Astrocyte (in vitro differentiated cells and primary cell): ENCODE measurements around the gene ZRANB2.

Experiments used
- EZH2 ChIP-seq: IDR thresholded peaks from 2 replicates; pipeline ENCODE4 v1.6.1; 2012; ENCODE audit warnings: mild to moderate bottlenecking, low read length, inconsistent platforms; ENCODE audit not compliant: insufficient read depth
- TF ChIP-seq, protein P1 (sequence below): IDR thresholded peaks from 2 replicates; pipeline ENCODE4 v1.5.1; 2011; ENCODE audit warnings: low read depth, mild to moderate bottlenecking, inconsistent platforms, low read length, moderate library complexity; ENCODE audit not compliant: insufficient read depth

DNA sequence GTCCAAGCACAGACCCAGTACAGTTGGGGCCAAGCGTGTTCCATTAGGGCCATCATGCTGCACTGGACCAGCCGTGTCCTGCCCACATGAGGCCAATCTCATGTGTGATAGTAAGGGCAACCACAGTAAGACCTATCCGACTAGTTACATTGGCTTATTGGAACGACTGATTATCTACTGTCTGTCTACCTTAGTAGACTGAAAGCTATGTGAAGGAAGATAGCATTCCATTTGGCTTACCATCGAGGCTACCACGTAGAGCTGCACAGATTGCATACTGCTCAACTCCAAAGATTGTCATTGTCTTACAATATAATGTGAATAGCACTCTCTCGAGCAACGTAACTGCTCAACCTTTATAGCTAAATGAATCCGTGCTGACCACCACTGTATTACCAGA, 43.8 kb downstream of the ZRANB2 start:
- TF ChIP-seq, protein P1, sequence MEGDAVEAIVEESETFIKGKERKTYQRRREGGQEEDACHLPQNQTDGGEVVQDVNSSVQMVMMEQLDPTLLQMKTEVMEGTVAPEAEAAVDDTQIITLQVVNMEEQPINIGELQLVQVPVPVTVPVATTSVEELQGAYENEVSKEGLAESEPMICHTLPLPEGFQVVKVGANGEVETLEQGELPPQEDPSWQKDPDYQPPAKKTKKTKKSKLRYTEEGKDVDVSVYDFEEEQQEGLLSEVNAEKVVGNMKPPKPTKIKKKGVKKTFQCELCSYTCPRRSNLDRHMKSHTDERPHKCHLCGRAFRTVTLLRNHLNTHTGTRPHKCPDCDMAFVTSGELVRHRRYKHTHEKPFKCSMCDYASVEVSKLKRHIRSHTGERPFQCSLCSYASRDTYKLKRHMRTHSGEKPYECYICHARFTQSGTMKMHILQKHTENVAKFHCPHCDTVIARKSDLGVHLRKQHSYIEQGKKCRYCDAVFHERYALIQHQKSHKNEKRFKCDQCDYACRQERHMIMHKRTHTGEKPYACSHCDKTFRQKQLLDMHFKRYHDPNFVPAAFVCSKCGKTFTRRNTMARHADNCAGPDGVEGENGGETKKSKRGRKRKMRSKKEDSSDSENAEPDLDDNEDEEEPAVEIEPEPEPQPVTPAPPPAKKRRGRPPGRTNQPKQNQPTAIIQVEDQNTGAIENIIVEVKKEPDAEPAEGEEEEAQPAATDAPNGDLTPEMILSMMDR: no peak
- no peak for TF ChIP-seq EZH2
